ENCODE data around the gene SEMA3F.

Gene SEMA3F

GRCh38 chr3:50154840-50155490 lies at the start of gene SEMA3F:
TSS of gene SEMA3F (plus strand) at chr3:50155324. CDS start at chr3:50159623, 4,299 bp downstream.
- DNase-seq: peak; percentile 64 to 80

GRCh38 chr3:50111757-50112156 lies 43.4 kb upstream of the SEMA3F start:
- no peak for DNase-seq

- no peak for DNase-seq
These were observed 42.7 kb upstream of the SEMA3F start for GRCh38 chr3:50112462-50112861.

GRCh38 chr3:50117120-50117519 lies 38.0 kb upstream of the SEMA3F start:
- no peak for DNase-seq

GRCh38 chr3:50118237-50118636 lies 36.9 kb upstream of the SEMA3F start:
- DNase-seq: no peak

GRCh38 chr3:50119786-50120185 lies 35.3 kb upstream of the SEMA3F start:
- no peak for DNase-seq

- no peak for DNase-seq
These were observed 34.6 kb upstream of the SEMA3F start for GRCh38 chr3:50120364-50121071.

- peak; percentile 66 to 71 for DNase-seq
These were observed 33.8 kb upstream of the SEMA3F start for GRCh38 chr3:50121072-50122032.

GRCh38 chr3:50122071-50122470 lies 33.1 kb upstream of the SEMA3F start:
- DNase-seq: no peak

GRCh38 chr3:50122661-50123391 lies 32.3 kb upstream of the SEMA3F start:
- no peak for DNase-seq

GRCh38 chr3:50123394-50124051 lies 31.6 kb upstream of the SEMA3F start:
- DNase-seq: no peak

GRCh38 chr3:50124052-50124799 lies 30.9 kb upstream of the SEMA3F start:
- no peak for DNase-seq

- DNase-seq: no peak
These were observed 30.3 kb upstream of the SEMA3F start for GRCh38 chr3:50124800-50125178.

GRCh38 chr3:50125541-50126286 lies 29.4 kb upstream of the SEMA3F start:
- no peak for DNase-seq

GRCh38 chr3:50126287-50127211 lies 28.6 kb upstream of the SEMA3F start:
- no peak for DNase-seq

- DNase-seq: no peak
These were observed 27.9 kb upstream of the SEMA3F start for GRCh38 chr3:50127251-50127691.

GRCh38 chr3:50128001-50128400 lies 27.1 kb upstream of the SEMA3F start:
- DNase-seq: no peak

- DNase-seq: no peak
These were observed 24.7 kb upstream of the SEMA3F start for GRCh38 chr3:50130436-50130835.
